GM23248 (cell line): ENCODE results near the gene ATG13.

Experiments used
- EZH2 ChIP-seq: fragments of 200-600 bp; sonication (generic); IDR thresholded peaks from 2 replicates; pipeline ENCODE4 v1.6.1; 2018; ENCODE audit warnings: antibody characterized with exemption, mild to moderate bottlenecking; ENCODE audit not compliant: insufficient read depth, poor library complexity, severe bottlenecking
- EZH2phosphoT487 ChIP-seq: fragments of 200-600 bp; sonication (generic); IDR thresholded peaks from 2 replicates; pipeline ENCODE4 v1.6.1; 2018; ENCODE audit warnings: antibody characterized with exemption, moderate library complexity, mild to moderate bottlenecking, low read depth; ENCODE audit not compliant: insufficient read depth

DNA sequence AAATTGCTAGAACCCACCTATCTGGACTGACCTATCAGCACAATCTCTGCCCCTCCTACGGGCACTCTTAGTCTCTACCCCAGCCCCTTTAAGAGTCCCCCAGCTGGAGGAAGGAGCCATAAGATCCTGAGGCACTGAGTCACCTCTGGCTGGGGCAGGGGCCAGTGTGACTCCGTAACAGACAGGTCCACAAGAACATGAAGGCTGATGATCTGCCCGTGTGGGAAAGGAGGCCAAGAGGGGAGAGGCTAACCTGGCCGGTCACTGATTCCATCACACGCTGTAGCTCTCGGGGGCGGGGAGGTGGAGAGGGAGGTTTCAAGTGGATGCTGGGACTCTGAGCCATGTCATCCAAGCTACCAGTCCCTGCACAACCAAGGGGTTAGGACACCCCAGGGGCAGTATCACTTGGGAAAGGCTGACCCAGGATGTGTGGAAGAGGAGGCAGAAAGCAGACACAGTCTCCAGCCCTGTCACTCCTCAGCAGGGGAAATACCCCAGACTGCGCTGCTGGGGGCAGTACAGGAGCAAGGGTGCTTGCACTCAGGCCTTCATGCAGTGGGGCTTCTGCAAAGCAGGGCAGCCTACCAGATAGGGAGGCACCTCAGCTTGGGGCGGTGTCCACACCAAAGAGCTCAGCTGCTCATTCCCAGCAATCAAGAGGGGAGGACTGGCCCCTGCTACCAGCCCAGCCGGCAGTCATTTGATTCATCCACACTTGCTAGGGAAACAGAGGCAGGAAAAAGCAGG, 60.8 kb downstream of the ATG13 start:
- no peak for TF ChIP-seq EZH2
- no peak for TF ChIP-seq EZH2phosphoT487
